ENCODE results near the gene NLGN1. TPM values are rescaled to one million over a fixed set of nuclear protein-coding genes. Genes with fewer than 3 reads are reported as not detected.

NLGN1 gene
- total RNA-seq, 4 donors from 2014 or later, result 21.6 to 50.7 (median 30.4) TPM

- Histone ChIP-seq H3K27ac (no peak overlapping the region), H3K9me3 (no peaks in the 10 kb centered on the region), H3K27me3 (no peaks in the 10 kb centered on the region), H3K4me3 (no peak overlapping the region), H3K4me1 (peaks cover 0 to 7% (median 0%) of the 10 kb centered on the region in 4 donors), H3K36me3 (no peaks in the 10 kb centered on the region)
- peak; percentile 29 to 40 (median 37) for TF ChIP-seq CTCF (IDR thresholded peaks at IDR 0.05)
- TF ChIP-seq POLR2A (IDR thresholded peaks at IDR 0.05), result no peak
- no peak for TF ChIP-seq EP300 (IDR thresholded peaks at IDR 0.05)
- 70 to 83% methylated on average over 1 of the region's 1 CpG for WGBS, 2 donors
- peak in 1 of 2 donors; percentile 62 for DNase-seq (ENCODE audit: low spot score in 2 of 2)
Measured at GRCh38 chr3:173733029-173733652, 335.6 kb downstream of the NLGN1 start.

GRCh38 chr3:173734473-173734872, 336.9 kb downstream of the NLGN1 start:
- TF ChIP-seq POLR2A (IDR thresholded peaks at IDR 0.05) (no peak), CTCF (IDR thresholded peaks at IDR 0.05) (no peak)
- Histone ChIP-seq H3K27me3 (no peaks in the 10 kb centered on the region), H3K4me1 (peaks cover 0 to 7% (median 0%) of the 10 kb centered on the region in 4 donors), H3K36me3 (no peaks in the 10 kb centered on the region), H3K4me3 (no peak overlapping the region), H3K27ac (no peak overlapping the region), H3K9me3 (no peaks in the 10 kb centered on the region)
- no peak for DNase-seq (ENCODE audit: low spot score in 2 of 2)
- WGBS, 2 donors, result 90 to 96% methylated on average over 1 of the region's 1 CpG

GRCh38 chr3:173734895-173735294, 337.4 kb downstream of the NLGN1 start:
- no peak overlapping the region for H3K27ac ChIP-seq
- 21 to 35% methylated on average over 1 of the region's 1 CpG for WGBS, 2 donors
- DNase-seq (ENCODE audit: low spot score in 2 of 2), result no peak
- H3K4me1 ChIP-seq, result peaks cover 0 to 7% (median 0%) of the 10 kb centered on the region in 4 donors
- H3K9me3 ChIP-seq, result no peaks in the 10 kb centered on the region
- H3K36me3 ChIP-seq, result no peaks in the 10 kb centered on the region
- no peak overlapping the region for H3K4me3 ChIP-seq
- no peak for TF ChIP-seq EP300 (IDR thresholded peaks at IDR 0.05)
- TF ChIP-seq POLR2A (IDR thresholded peaks at IDR 0.05), result no peak
- TF ChIP-seq CTCF (IDR thresholded peaks at IDR 0.05), result no peak
- no peaks in the 10 kb centered on the region for H3K27me3 ChIP-seq

GRCh38 chr3:173735841-173736240, 338.3 kb downstream of the NLGN1 start:
- DNase-seq (ENCODE audit: low spot score in 2 of 2), result no peak
- Histone ChIP-seq H3K9me3 (no peaks in the 10 kb centered on the region), H3K4me3 (no peak overlapping the region), H3K36me3 (no peaks in the 10 kb centered on the region), H3K27me3 (no peaks in the 10 kb centered on the region), H3K27ac (no peak overlapping the region), H3K4me1 (peaks cover 0 to 7% (median 0%) of the 10 kb centered on the region in 4 donors)
- TF ChIP-seq CTCF (IDR thresholded peaks at IDR 0.05) (no peak), EP300 (IDR thresholded peaks at IDR 0.05) (no peak), POLR2A (IDR thresholded peaks at IDR 0.05) (no peak)
- 84 to 87% methylated on average over 1 of the region's 1 CpG for whole genome bisulfite sequencing, 2 donors

GRCh38 chr3:173737167-173737808, 339.7 kb downstream of the NLGN1 start:
- no peaks in the 10 kb centered on the region for H3K9me3 ChIP-seq

More at GRCh38 chr3:173737167-173737808, 339.7 kb downstream of the NLGN1 start:
- TF ChIP-seq CTCF (IDR thresholded peaks at IDR 0.05), result no peak
- TF ChIP-seq POLR2A (IDR thresholded peaks at IDR 0.05), result no peak
- TF ChIP-seq EP300 (IDR thresholded peaks at IDR 0.05), result no peak
- Histone ChIP-seq H3K27me3 (no peaks in the 10 kb centered on the region), H3K36me3 (no peaks in the 10 kb centered on the region), H3K27ac (no peak overlapping the region), H3K4me1 (peaks cover 0 to 7% (median 0%) of the 10 kb centered on the region in 4 donors), H3K4me3 (no peak overlapping the region)
- 85 to 91% methylated on average over 2 of the region's 2 CpGs for WGBS, 2 donors
- no peak for DNase-seq (ENCODE audit: low spot score in 2 of 2)
